MCF 10A (cell line): ENCODE data around the gene PDE1C. TPM values are rescaled to one million over a fixed set of nuclear protein-coding genes. Genes with fewer than 3 reads are reported as not detected.
"Not testable (repeated sequence)": the region's sequence is repeated elsewhere in the genome, so short reads cannot be mapped to it uniquely, and the experiment has no call there.

Experiments used
- BruUV-seq: library from RNA; stranded (reverse); fragments of 400-500 nt; replicated peaks from 2 replicates; lab custom pipeline; 2021; lab: Mats Ljungman, UMichigan
- CTCF ChIA-PET: fragments of 300-600 bp; sonication (Branson Sonifier 250); formaldehyde crosslinking; extraction: SDS; loops from one replicate; lab custom pipeline; 2021; ENCODE audit warnings: antibody characterized with exemption, inconsistent platforms; lab: Yijun Ruan, JAX
- POLR2A ChIA-PET: fragments of 300-600, 350-650 bp; sonication (Branson Sonifier 250); formaldehyde crosslinking; extraction: SDS; loops from one replicate; lab custom pipeline; 2020; ENCODE audit warnings: antibody characterized with exemption, inconsistent platforms; lab: Yijun Ruan, JAX
- DNase-seq: peaks from one replicate; pipeline ENCODE4 v3.0.0-alpha.2; 2018; ENCODE audit not compliant: unreplicated experiment
- H3K27ac Mint-ChIP-seq: one replicate; pipeline ENCODE4 v1.8.0; 2022; ENCODE audit warnings: mild to moderate bottlenecking, low read depth, mixed read lengths; ENCODE audit not compliant: unreplicated experiment
- H3K27me3 Mint-ChIP-seq: one replicate; pipeline ENCODE4 v1.8.0; 2022; ENCODE audit warnings: mixed read lengths; ENCODE audit not compliant: insufficient read depth, unreplicated experiment
- H3K36me3 Mint-ChIP-seq: one replicate; pipeline ENCODE4 v1.8.0; 2022; ENCODE audit warnings: mild to moderate bottlenecking, moderate library complexity, mixed read lengths; ENCODE audit not compliant: insufficient read depth, unreplicated experiment
- H3K4me1 Mint-ChIP-seq: one replicate; pipeline ENCODE4 v1.8.0; 2022; ENCODE audit warnings: mixed read lengths; ENCODE audit not compliant: insufficient read depth, unreplicated experiment
- H3K4me3 Mint-ChIP-seq: one replicate; pipeline ENCODE4 v1.8.0; 2022; ENCODE audit warnings: mild to moderate bottlenecking, moderate library complexity, mixed read lengths; ENCODE audit not compliant: unreplicated experiment
- H3K9me3 Mint-ChIP-seq: one replicate; pipeline ENCODE4 v1.8.0; 2022; ENCODE audit warnings: mixed read lengths; ENCODE audit not compliant: unreplicated experiment
- intact Hi-C: fragments of 100-400 bp; cut with micrococcal nuclease; formaldehyde crosslinking; loops from 2 replicates; pipeline ENCODE4 v1.14.1; 2022
- total RNA-seq: library from RNA; stranded (reverse); gene quantifications from 2 replicates; pipeline ENCODE4 v1.2.3, GENCODE V29; 2022
- TF ChIP-seq, protein P1 (sequence below): fragments of 200-600 bp; IDR thresholded peaks from one replicate; pipeline ENCODE4 v1.8.0; 2022; ENCODE audit warnings: antibody characterized with exemption, mild to moderate bottlenecking; ENCODE audit not compliant: unreplicated experiment

PDE1C gene
- total RNA-seq, 1 experiment from 2014 or later: 0.14 TPM

GRCh38 chr7:32020551-32021159 is 49.6 kb downstream of the PDE1C start:
- no peaks in the 10 kb centered on the region for H3K9me3 Mint-ChIP-seq
- intact Hi-C loops: no loop called here
- ChIA-PET CTCF (interaction anchor here (0.6 kb wide), 1 partner anchor 190 kb away, joined by 3 read pairs; no protein-coding TSS in a partner anchor), POLR2A (no interaction called here)
- no peak overlapping the region for H3K4me3 Mint-ChIP-seq
- no peak overlapping the region for H3K27ac Mint-ChIP-seq
- H3K36me3 Mint-ChIP-seq: no peaks in the 10 kb centered on the region
- no peaks in the 10 kb centered on the region for H3K4me1 Mint-ChIP-seq
- BruUV-seq: no TSS peak
- TF ChIP-seq, protein P1, sequence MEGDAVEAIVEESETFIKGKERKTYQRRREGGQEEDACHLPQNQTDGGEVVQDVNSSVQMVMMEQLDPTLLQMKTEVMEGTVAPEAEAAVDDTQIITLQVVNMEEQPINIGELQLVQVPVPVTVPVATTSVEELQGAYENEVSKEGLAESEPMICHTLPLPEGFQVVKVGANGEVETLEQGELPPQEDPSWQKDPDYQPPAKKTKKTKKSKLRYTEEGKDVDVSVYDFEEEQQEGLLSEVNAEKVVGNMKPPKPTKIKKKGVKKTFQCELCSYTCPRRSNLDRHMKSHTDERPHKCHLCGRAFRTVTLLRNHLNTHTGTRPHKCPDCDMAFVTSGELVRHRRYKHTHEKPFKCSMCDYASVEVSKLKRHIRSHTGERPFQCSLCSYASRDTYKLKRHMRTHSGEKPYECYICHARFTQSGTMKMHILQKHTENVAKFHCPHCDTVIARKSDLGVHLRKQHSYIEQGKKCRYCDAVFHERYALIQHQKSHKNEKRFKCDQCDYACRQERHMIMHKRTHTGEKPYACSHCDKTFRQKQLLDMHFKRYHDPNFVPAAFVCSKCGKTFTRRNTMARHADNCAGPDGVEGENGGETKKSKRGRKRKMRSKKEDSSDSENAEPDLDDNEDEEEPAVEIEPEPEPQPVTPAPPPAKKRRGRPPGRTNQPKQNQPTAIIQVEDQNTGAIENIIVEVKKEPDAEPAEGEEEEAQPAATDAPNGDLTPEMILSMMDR: no peak
- H3K27me3 Mint-ChIP-seq: no peaks in the 10 kb centered on the region
- DNase-seq: no peak

- intact Hi-C loops: no loop called here
- BruUV-seq: no TSS peak
- no peak for DNase-seq
- ChIA-PET CTCF (no interaction called here), POLR2A (no interaction called here)
- no peaks in the 10 kb centered on the region for H3K4me1 Mint-ChIP-seq
- H3K4me3 Mint-ChIP-seq: no peak overlapping the region
- no peaks in the 10 kb centered on the region for H3K9me3 Mint-ChIP-seq
- H3K27me3 Mint-ChIP-seq: no peaks in the 10 kb centered on the region
- no peak overlapping the region for H3K27ac Mint-ChIP-seq
- TF ChIP-seq, protein P1: no peak
- no peaks in the 10 kb centered on the region for H3K36me3 Mint-ChIP-seq
Measured at GRCh38 chr7:32018845-32019578, 51.2 kb downstream of the PDE1C start.

- no TSS peak for BruUV-seq
- Mint-ChIP-seq H3K27ac (no peak overlapping the region), H3K36me3 (no peaks in the 10 kb centered on the region), H3K4me3 (no peak overlapping the region), H3K9me3 (peaks cover 6% of the 10 kb centered on the region), H3K27me3 (no peaks in the 10 kb centered on the region), H3K4me1 (no peaks in the 10 kb centered on the region)
- CTCF ChIA-PET: no interaction called here
- POLR2A ChIA-PET: no interaction called here
- TF ChIP-seq, protein P1: no peak
- no peak for DNase-seq
- intact Hi-C loops: no loop called here
Measured at GRCh38 chr7:32015133-32015532, 55.1 kb downstream of the PDE1C start.

DNA sequence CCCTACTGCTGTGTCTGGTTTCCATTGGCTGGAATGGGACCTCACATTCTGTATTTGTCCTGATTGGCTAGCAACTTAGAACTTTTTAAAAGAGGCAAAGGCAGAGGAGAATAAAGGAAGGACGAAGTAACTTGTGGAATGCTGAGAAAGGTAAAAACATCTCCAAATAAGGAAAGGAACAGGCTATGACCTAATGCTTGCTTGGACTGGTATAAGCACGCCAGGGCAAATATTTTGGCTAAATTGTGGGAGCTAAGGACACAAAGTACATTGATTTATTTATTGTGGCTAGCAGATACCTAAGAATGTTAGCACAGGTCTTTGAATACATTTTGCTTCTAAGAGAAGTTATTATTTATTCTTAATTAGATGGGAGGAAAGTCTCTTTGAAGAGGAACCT is 56.7 kb downstream of the PDE1C start:
- POLR2A ChIA-PET, H3K4me1 Mint-ChIP-seq, intact Hi-C loops, H3K9me3 Mint-ChIP-seq, H3K36me3 Mint-ChIP-seq, CTCF ChIA-PET, H3K27ac Mint-ChIP-seq, H3K27me3 Mint-ChIP-seq, BruUV-seq, H3K4me3 Mint-ChIP-seq, DNase-seq: not testable (repeated sequence)
